K562 (cell line): ENCODE data around the gene HSD17B12.

Experiments used
- BRD4 ChIP-seq: fragments of 200-600 bp; sonication (generic); IDR thresholded peaks from 2 replicates; pipeline ENCODE4 v1.6.1; 2017; ENCODE audit warnings: inconsistent platforms
- CBX2 ChIP-seq: fragments of 200-600 bp; sonication (generic); IDR thresholded peaks from one replicate; pipeline ENCODE4 v1.6.1; 2012; ENCODE audit warnings: mild to moderate bottlenecking, low read length, inconsistent platforms; ENCODE audit not compliant: insufficient read depth, poor library complexity, severe bottlenecking
- CREB1 ChIP-seq, 2 experiments: sonication (generic) in 1 of 2; formaldehyde crosslinking in 1 of 2; IDR thresholded peaks; 2 replicates each; pipeline versions ENCODE4 v1.6.1 to v1.8.0; 2012 to 2022; ENCODE audit warnings: inconsistent platforms in 1 of 2, mild to moderate bottlenecking in 1 of 2, missing genetic modification reagents in 1 of 2, moderate library complexity in 1 of 2
- POLR2A ChIP-seq: fragments of 450-650 bp; conservative IDR thresholded peaks from 2 replicates; pipeline ENCODE4 v1.6.1; 2016
- PRPF4 ChIP-seq: fragments of 200-400 bp; formaldehyde crosslinking; IDR thresholded peaks from one replicate; pipeline ENCODE4 v1.6.1; 2017; ENCODE audit warnings: low read length, low read depth, mild to moderate bottlenecking; ENCODE audit not compliant: insufficient read depth, poor library complexity, severe bottlenecking
- RFX5 ChIP-seq: IDR thresholded peaks from 2 replicates; pipeline ENCODE4 v1.6.1; 2011; ENCODE audit warnings: low read depth, mild to moderate bottlenecking, improper control_type of control experiment, low read length
- ZFX ChIP-seq: sonication (generic); formaldehyde crosslinking; IDR thresholded peaks from 2 replicates; pipeline ENCODE4 v1.8.0; 2022; ENCODE audit warnings: mild to moderate bottlenecking, missing genetic modification reagents, moderate library complexity
- ZNF785 ChIP-seq: fragments of 250-450 bp; sonication (Bioruptor Pico); IDR thresholded peaks from 2 replicates; pipeline ENCODE4 v1.4.0; 2020; ENCODE audit warnings: mild to moderate bottlenecking
- TF ChIP-seq, protein P1 (sequence below), 2 experiments: fragments of 450-650 bp in 1 of 2; IDR thresholded peaks; 2 replicates each; pipeline ENCODE4 v1.6.1; 2011 to 2017; ENCODE audit warnings: low read depth in 2 of 2, antibody characterized with exemption in 1 of 2, borderline replicate concordance in 1 of 2, low read length in 1 of 2, mild to moderate bottlenecking in 1 of 2, mixed read lengths in 1 of 2; ENCODE audit not compliant: control insufficient read depth in 1 of 2
- TF ChIP-seq, protein P2 (sequence below), 2 experiments: fragments of 450-650 bp; formaldehyde crosslinking in 1 of 2; IDR thresholded peaks; 2 replicates each; pipeline versions ENCODE4 v1.4.0 to v1.6.1; 2014 to 2020; ENCODE audit warnings: mild to moderate bottlenecking in 2 of 2, borderline replicate concordance in 1 of 2, low read depth in 1 of 2

DNA sequence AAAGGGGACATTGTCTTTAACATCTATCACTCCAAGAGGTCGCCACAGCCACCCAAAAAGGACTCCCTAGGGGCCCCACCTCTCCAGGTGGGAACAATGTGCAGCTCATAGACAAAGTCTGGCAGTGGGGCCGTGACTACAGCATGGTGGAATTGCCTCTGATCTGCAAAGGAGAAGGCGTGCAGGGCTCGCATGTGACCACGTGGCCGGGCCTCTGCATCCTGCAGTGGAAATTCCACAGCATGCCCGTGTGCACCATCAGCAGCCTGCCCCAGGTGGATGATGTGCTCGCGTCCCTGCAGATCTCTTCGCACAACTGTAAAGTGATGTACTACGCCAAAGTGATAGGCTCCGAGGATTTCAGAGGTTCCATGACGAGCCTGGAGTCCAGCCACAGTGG lies 218.6 kb downstream of the HSD17B12 start:
- no peak for TF ChIP-seq BRD4
- no peak for TF ChIP-seq RFX5
- TF ChIP-seq POLR2A, result no peak
- no peak for TF ChIP-seq ZNF785 (CRISPR knock-in tag)
- TF ChIP-seq, protein P1, sequence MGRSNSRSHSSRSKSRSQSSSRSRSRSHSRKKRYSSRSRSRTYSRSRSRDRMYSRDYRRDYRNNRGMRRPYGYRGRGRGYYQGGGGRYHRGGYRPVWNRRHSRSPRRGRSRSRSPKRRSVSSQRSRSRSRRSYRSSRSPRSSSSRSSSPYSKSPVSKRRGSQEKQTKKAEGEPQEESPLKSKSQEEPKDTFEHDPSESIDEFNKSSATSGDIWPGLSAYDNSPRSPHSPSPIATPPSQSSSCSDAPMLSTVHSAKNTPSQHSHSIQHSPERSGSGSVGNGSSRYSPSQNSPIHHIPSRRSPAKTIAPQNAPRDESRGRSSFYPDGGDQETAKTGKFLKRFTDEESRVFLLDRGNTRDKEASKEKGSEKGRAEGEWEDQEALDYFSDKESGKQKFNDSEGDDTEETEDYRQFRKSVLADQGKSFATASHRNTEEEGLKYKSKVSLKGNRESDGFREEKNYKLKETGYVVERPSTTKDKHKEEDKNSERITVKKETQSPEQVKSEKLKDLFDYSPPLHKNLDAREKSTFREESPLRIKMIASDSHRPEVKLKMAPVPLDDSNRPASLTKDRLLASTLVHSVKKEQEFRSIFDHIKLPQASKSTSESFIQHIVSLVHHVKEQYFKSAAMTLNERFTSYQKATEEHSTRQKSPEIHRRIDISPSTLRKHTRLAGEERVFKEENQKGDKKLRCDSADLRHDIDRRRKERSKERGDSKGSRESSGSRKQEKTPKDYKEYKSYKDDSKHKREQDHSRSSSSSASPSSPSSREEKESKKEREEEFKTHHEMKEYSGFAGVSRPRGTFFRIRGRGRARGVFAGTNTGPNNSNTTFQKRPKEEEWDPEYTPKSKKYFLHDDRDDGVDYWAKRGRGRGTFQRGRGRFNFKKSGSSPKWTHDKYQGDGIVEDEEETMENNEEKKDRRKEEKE (IDR thresholded peaks at IDR 0.05; ENCODE audit: borderline replicate concordance in 1 of 2, control insufficient read depth in 1 of 2, low read depth in 2 of 2, low read length in 1 of 2), result no peak
- no peak for TF ChIP-seq PRPF4
- TF ChIP-seq ZFX, result no peak
- no peak for TF ChIP-seq CBX2
- TF ChIP-seq, protein P2, sequence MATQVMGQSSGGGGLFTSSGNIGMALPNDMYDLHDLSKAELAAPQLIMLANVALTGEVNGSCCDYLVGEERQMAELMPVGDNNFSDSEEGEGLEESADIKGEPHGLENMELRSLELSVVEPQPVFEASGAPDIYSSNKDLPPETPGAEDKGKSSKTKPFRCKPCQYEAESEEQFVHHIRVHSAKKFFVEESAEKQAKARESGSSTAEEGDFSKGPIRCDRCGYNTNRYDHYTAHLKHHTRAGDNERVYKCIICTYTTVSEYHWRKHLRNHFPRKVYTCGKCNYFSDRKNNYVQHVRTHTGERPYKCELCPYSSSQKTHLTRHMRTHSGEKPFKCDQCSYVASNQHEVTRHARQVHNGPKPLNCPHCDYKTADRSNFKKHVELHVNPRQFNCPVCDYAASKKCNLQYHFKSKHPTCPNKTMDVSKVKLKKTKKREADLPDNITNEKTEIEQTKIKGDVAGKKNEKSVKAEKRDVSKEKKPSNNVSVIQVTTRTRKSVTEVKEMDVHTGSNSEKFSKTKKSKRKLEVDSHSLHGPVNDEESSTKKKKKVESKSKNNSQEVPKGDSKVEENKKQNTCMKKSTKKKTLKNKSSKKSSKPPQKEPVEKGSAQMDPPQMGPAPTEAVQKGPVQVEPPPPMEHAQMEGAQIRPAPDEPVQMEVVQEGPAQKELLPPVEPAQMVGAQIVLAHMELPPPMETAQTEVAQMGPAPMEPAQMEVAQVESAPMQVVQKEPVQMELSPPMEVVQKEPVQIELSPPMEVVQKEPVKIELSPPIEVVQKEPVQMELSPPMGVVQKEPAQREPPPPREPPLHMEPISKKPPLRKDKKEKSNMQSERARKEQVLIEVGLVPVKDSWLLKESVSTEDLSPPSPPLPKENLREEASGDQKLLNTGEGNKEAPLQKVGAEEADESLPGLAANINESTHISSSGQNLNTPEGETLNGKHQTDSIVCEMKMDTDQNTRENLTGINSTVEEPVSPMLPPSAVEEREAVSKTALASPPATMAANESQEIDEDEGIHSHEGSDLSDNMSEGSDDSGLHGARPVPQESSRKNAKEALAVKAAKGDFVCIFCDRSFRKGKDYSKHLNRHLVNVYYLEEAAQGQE (IDR thresholded peaks at IDR 0.05; ENCODE audit: borderline replicate concordance), result no peak
- TF ChIP-seq, protein P2 (CRISPR knock-in tag; IDR thresholded peaks at IDR 0.05; ENCODE audit: low read depth), result no peak
- TF ChIP-seq CREB1 (IDR thresholded peaks at IDR 0.05), result no peak
- TF ChIP-seq CREB1 (CRISPR knock-in tag; IDR thresholded peaks at IDR 0.05), result no peak
